ENCODE measurements around the gene ABCC4. TPM values are rescaled to one million over a fixed set of nuclear protein-coding genes. Genes with fewer than 3 reads are reported as not detected.
"Not testable (repeated sequence)": the region's sequence is repeated elsewhere in the genome, so short reads cannot be mapped to it uniquely, and the experiment has no call there.

Gene ABCC4
- total RNA-seq, 1 donor from 2014 or later, result 14.7 TPM

- no peak for DNase-seq (ENCODE audit: low spot score)
These were observed 2.9 kb downstream of the ABCC4 start for GRCh38 chr13:95298169-95298965.

GRCh38 chr13:95296326-95296925, 4.8 kb downstream of the ABCC4 start:
- no peak for DNase-seq (ENCODE audit: low spot score)

DNA sequence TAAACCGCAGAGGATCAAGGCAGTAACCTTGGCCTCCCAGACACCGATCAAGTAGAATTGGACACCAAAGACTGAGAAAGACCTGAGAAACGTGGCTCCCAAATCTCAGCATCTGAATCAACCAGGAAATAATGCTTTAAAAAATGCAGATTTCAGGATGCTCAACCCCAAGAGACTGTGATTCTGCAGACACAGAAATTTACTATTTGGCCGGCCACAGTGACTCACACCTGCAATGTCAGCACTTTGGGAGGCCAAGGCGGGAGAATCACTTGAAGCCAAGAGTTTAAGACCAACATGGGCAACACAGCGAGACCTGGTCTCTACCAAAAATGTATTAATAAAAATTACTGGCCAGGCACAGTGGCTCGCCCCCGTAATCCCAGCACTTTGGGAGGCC, 6.2 kb downstream of the ABCC4 start:
- no peak for DNase-seq (ENCODE audit: low spot score)

GRCh38 chr13:95292622-95293021, 8.6 kb downstream of the ABCC4 start:
- DNase-seq (ENCODE audit: low spot score), result no peak

- DNase-seq (ENCODE audit: low spot score), result not testable (repeated sequence)
These were observed 11.3 kb downstream of the ABCC4 start for GRCh38 chr13:95289901-95290300.

DNA sequence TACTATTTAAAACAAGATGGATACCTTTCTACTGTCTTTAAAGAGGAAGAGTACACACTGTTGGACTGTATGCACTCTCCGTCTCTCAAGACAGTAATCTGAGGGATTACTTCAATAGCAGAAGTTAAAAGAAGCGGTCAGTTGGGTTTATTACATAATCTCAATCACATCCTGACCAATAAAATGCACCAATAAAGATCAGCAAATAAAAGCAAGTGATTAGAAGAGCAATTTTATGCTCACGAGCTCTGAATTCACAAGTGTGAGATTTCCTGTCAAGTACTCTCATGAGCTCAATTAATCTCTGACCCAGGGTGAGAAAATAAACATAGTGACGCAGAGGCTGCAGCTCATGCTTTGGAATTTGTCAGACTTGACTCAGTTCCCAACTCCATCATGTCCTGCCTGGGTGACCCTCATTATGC, 12.2 kb downstream of the ABCC4 start:
- no peak for DNase-seq (ENCODE audit: low spot score)

GRCh38 chr13:95284436-95284835, 16.8 kb downstream of the ABCC4 start:
- no peak for DNase-seq (ENCODE audit: low spot score)

DNA sequence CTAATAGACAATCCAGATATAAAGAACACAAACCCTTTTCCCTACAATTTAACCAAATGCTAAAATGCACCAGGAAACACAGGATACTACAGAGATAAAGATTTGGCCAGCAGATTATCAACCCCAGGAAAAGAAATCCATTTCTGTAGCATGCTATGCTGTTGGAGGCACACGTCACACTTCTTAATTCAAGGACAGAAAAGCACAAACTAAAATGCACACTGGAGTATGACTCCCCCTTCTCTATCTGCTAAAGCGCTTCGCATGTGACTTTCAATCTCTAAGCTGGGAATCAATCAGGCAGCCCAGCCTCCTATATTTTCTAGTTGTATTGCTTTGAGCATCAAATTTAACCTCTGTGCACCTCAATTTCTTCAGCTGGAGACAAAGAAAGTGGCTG, 22.2 kb downstream of the ABCC4 start:
- DNase-seq (ENCODE audit: low spot score), result no peak

GRCh38 chr13:95276037-95276505, 25.2 kb downstream of the ABCC4 start:
- peak; percentile 57 for DNase-seq (ENCODE audit: low spot score)

DNA sequence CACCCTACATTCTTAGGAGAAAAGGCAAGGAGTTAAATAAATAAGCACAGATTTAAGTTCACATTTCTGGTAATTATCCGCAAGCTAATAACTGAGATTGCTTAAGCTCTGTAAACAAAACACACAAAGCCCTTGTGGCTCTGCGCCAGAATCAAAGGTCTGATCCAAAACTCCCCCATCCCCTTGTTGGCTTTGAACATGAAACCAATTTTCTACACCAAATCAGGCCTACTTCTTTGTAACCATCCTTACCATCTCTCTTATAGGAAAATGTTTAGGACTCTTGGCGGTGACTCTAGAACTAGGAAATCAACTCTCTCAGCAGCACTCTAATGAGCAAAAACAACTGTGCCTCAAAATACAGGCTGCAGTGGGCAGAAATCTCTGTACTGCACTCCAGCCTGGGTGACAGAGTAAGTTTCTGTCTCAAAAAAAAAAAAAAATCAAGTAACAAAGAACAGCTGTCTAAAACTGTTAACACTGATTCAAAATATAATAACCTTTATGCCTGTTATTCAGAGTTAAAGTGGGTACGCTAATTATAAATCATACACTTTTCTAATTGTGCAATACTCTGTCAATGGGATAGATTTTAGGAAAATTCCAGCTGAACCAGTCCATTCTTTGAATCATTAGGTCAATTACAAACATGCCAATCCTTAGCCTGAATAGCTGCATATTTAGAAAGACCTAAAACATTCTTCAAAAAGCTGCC, 25.8 kb downstream of the ABCC4 start:
- DNase-seq (ENCODE audit: low spot score), result no peak

DNA sequence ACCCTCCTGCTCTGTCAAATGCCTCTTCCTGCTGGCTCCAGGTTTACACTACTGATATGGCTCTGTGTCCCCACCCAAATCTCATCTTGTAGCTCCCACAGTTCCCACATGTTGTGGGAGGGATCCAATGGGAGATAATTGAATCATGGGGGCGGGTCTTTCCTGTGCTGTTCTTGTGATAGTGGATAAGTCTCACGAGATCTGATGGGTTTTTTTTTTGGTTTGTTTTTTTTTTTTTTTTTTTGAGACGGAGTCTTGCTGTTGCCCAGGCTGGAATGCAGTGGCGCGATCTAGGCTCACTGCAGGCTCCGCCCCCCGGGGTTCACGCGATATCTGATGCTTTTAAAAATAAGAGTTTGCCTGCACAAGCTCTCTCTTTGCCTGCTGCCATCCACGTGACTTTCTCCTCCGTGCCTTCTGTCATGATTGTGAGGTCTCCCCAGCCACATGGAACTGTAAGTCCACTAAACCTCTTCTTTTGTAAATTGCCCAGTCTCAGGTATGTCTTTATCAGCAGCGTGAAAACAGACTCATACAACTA, 27.6 kb downstream of the ABCC4 start:
- DNase-seq (ENCODE audit: low spot score), result not testable (repeated sequence)

DNA sequence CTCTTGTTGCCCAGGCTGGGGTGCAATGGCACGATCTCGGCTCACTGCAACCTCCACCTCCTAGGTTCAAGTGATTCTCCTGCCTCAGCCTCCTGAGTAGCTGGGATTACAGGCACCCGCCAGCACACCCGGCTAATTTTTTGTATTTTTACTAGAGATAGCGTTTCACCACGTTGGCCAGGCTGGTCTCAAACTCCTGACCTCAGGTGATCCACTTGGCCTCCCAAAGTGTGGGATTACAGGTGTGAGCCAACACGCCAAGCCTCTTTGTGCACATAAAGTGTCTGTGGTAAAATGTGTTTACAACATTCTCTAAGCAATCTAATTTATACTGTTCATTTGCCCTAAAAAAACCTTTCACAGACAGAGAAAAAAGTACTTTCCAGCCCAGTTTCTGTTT, 29.2 kb downstream of the ABCC4 start:
- not testable (repeated sequence) for DNase-seq (ENCODE audit: low spot score)

DNA sequence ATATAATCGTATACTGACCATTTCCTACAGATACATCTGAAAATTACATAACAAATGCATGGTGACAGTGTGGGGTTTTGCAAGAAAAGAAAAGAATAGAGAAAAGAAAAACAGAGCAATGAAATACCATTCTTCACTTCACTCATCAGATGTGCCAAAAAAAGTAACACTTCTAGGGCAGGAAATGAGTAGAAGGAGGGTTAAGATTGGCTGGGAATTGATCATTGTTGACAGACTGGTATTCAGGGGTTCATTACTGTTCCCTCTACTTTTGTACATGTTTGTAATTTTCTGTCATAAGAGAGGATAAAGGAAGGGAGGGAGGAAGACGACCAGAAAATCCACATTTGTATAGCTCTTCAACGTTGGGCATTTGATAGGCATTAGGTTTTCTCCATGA, 31.5 kb downstream of the ABCC4 start:
- DNase-seq (ENCODE audit: low spot score), result no peak

DNA sequence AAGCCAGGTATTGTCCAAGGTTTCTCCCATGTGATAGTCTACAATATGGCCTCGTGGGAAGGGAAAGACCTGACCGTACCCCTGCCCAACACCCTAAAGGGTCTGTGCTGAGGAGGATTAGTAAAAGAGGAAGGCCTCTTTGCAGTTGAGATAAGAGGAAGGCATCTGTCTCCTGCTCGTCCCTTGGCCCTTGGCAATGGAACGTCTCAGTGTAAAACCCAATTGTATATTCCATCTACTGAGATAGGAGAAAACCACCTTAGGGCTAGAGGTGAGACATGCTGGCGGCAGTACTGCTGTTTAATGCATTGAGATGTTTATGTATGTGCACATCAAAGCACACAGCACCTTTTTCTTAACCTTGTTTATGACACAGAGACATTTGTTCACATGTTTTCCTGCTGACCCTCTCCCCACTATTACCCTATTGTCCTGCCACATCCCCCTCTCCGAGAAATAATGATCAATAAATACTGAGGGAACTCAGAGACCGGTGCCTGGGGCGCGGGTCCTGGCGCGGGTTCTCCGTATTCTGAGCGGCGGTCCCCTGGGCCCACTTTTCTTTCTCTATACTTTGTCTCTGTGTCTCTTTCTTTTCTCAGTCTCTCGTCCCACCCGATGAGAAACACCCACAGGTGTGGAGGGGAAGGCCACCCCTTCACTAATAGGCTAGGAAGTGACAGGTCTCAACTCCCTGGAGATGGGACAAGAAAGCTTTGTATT, 32.7 kb downstream of the ABCC4 start:
- not testable (repeated sequence) for DNase-seq (ENCODE audit: low spot score)

DNA sequence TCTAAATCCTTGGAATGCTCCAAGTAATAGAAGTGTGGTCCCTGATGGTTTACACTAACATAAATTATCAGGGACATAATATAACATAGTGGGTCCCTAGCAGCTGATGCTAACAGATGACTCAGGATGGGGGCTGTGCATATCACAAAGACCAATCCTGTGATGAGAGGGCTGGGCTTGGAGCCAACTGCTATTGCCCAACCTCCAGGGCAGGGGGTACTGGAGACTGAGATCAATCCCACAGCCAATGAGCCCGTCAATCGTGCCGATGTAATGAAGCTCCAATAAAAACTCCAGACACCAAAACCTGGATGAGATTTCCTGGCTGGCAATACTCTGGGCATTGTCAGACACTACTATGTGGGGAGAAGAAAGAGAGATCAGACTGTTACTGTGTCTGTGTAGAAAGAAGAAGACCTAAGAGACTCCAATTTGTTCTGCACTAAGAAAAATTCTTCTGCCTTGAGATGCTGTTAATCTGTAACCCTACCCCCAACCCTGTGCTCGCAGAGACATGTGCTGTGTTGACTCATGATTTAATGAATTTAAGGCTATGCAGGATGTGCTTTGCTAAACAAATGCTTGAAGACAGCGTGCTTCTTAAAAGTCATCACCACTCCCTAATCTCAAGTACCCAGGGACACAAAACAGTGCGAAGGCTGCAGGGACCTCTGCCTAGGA, 33.4 kb downstream of the ABCC4 start:
- peak; percentile 61 for DNase-seq (ENCODE audit: low spot score)

DNA sequence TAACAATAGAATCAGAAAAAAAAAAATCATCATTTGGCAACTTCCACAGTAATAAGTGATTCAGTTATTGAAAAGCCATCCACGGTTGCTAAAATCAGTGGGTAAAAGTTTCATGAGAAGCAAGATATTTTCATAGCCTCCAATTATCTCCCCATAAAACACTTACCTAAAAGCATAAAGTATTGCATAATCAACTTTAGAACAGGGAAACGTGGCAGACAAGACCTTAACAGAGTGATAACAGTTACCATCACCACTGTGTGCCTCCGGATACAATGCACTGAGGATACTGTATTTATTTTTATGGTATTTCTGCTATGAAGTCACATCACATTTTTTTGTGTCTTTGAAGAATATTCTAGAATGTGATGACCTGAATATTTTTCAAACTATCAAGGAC, 37.0 kb downstream of the ABCC4 start:
- no peak for DNase-seq (ENCODE audit: low spot score)

GRCh38 chr13:95262837-95263384, 38.3 kb downstream of the ABCC4 start:
- no peak for DNase-seq (ENCODE audit: low spot score)

- DNase-seq (ENCODE audit: low spot score), result no peak
These were observed 39.3 kb downstream of the ABCC4 start for GRCh38 chr13:95261956-95262355.

DNA sequence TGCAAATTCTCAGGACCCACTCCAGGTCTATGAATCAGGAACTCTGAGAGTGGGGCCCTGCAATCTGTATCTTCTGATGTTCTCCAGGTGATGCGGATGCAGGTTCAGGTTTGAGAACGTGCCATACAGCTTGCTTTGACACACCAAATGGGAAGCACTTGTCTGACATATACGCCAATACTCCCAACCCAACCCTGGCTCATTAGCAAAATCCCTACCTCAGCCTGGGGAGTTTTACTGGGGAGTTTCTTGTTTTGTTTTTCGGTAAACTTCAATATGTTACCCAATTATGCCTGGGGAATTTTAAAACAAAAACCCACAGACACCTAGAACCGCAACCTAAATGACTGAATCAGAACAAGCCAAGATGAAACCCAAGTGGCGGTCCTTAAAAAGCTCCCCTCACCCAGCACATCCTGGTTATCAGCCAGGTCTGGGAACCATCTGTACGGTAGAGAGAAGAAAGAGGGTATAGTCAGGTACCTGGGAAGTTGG, 41.2 kb downstream of the ABCC4 start:
- DNase-seq (ENCODE audit: low spot score), result no peak

GRCh38 chr13:95258619-95259194, 42.5 kb downstream of the ABCC4 start:
- no peak for DNase-seq (ENCODE audit: low spot score)
